CD14-positive monocyte (primary cell): ENCODE data around the gene FAAP100. TPM values are rescaled to one million over a fixed set of nuclear protein-coding genes. Genes with fewer than 3 reads are reported as not detected.
A peak's percentile ranks its signal among the peaks of the same experiment; 100 is the strongest.

Experiments used
- DNase-seq, 3 donors: peaks; one replicate each; pipeline ENCODE4 v3.0.0-alpha.2; 2011 to 2022
- H2AFZ ChIP-seq: 2 replicates; pipeline ENCODE4 v1.6.0; 2012; ENCODE audit warnings: mild to moderate bottlenecking, low read depth, low read length, inconsistent platforms; ENCODE audit not compliant: insufficient read depth, poor library complexity, severe bottlenecking
- H3K27ac ChIP-seq, 2 donors: 1 replicate in 1 of 2; 2 replicates in 1 of 2; pipeline ENCODE4 v1.5.1; 2012 to 2013; ENCODE audit warnings: low read length in 2 of 2, control low read depth in 1 of 2, inconsistent platforms in 1 of 2, low read depth in 1 of 2, mild to moderate bottlenecking in 1 of 2
- H3K27me3 ChIP-seq, 2 donors: one replicate each; pipeline versions ENCODE4 v1.6.0 to v1.6.1; 2011 to 2013; ENCODE audit warnings: low read length in 2 of 2; ENCODE audit not compliant: control insufficient read depth in 2 of 2, insufficient read depth in 2 of 2
- H3K36me3 ChIP-seq, 2 donors: replicated peaks in 1 of 2; 1 replicate in 1 of 2; 2 replicates in 1 of 2; pipeline versions ENCODE4 v1.5.1 to v1.6.1; 2012 to 2013; ENCODE audit warnings: low read length in 2 of 2, control low read depth in 1 of 2, inconsistent platforms in 1 of 2, mild to moderate bottlenecking in 1 of 2; ENCODE audit not compliant: insufficient read depth in 2 of 2, control insufficient read depth in 1 of 2
- H3K4me1 ChIP-seq, 2 donors: 1 replicate in 1 of 2; 2 replicates in 1 of 2; pipeline versions ENCODE4 v1.5.1 to v1.6.1; 2012 to 2013; ENCODE audit warnings: low read length in 2 of 2, control low read depth in 1 of 2, inconsistent platforms in 1 of 2, mild to moderate bottlenecking in 1 of 2, moderate library complexity in 1 of 2; ENCODE audit not compliant: insufficient read depth in 2 of 2, control insufficient read depth in 1 of 2
- H3K4me2 ChIP-seq: replicated peaks from 2 replicates; pipeline ENCODE3; 2012; ENCODE audit warnings: low read length, moderate library complexity, mild to moderate bottlenecking; ENCODE audit not compliant: poor library complexity, severe bottlenecking; ENCODE audit errors: extremely low read depth
- H3K4me3 ChIP-seq, 3 experiments: fragments of 200-600 bp in 1 of 3; sonication (generic) in 1 of 3; replicated peaks in 1 of 3; 1 replicate in 2 of 3; 2 replicates in 1 of 3; pipeline ENCODE4 v1.5.1; 2011 to 2013; ENCODE audit warnings: low read length in 3 of 3, mild to moderate bottlenecking in 3 of 3, control low read depth in 2 of 3, low read depth in 2 of 3, inconsistent platforms in 1 of 3, moderate library complexity in 1 of 3
- H3K79me2 ChIP-seq: 2 replicates; pipeline ENCODE4 v1.6.0; 2012; ENCODE audit warnings: mild to moderate bottlenecking, control low read depth, inconsistent platforms, low read length, moderate library complexity; ENCODE audit not compliant: insufficient read depth
- H3K9ac ChIP-seq: 2 replicates; pipeline ENCODE4 v1.6.0; 2017; ENCODE audit warnings: low read length, mild to moderate bottlenecking; ENCODE audit not compliant: insufficient read depth, poor library complexity, severe bottlenecking
- H3K9me3 ChIP-seq, 2 donors: replicated peaks in 1 of 2; 1 replicate in 1 of 2; 2 replicates in 1 of 2; pipeline versions ENCODE4 v1.5.1 to v1.6.1; 2012 to 2013; ENCODE audit warnings: low read length in 2 of 2, control low read depth in 1 of 2; ENCODE audit not compliant: control insufficient read depth in 1 of 2, insufficient read depth in 1 of 2
- H4K20me1 ChIP-seq: 2 replicates; pipeline ENCODE4 v1.6.0; 2012; ENCODE audit warnings: mild to moderate bottlenecking, low read length, control low read depth, moderate library complexity; ENCODE audit not compliant: insufficient read depth
- H3K27ac Mint-ChIP-seq, 7 donors: one replicate each; pipeline ENCODE4 v1.8.0; 2020; ENCODE audit warnings: mild to moderate bottlenecking in 7 of 7, mixed read lengths in 7 of 7, moderate library complexity in 6 of 7, inconsistent platforms in 2 of 7
- H3K27me3 Mint-ChIP-seq, 3 donors: one replicate each; pipeline ENCODE4 v1.8.0; 2021 to 2022; ENCODE audit warnings: low read depth in 3 of 3, mild to moderate bottlenecking in 3 of 3, mixed read lengths in 3 of 3, moderate library complexity in 3 of 3, inconsistent platforms in 1 of 3
- H3K36me3 Mint-ChIP-seq, 2 donors: one replicate each; pipeline ENCODE4 v1.8.0; 2020; ENCODE audit warnings: mixed read lengths in 2 of 2, inconsistent platforms in 1 of 2, mild to moderate bottlenecking in 1 of 2
- H3K4me1 Mint-ChIP-seq: one replicate; pipeline ENCODE4 v1.8.0; 2020; ENCODE audit warnings: mild to moderate bottlenecking, mixed read lengths
- H3K4me3 Mint-ChIP-seq, 2 donors: one replicate each; pipeline ENCODE4 v1.8.0; 2020; ENCODE audit warnings: mild to moderate bottlenecking in 2 of 2, mixed read lengths in 2 of 2, moderate library complexity in 1 of 2
- H3K9me3 Mint-ChIP-seq, 7 donors: one replicate each; pipeline ENCODE4 v1.8.0; 2020 to 2022; ENCODE audit warnings: mixed read lengths in 7 of 7, mild to moderate bottlenecking in 6 of 7, moderate library complexity in 6 of 7, inconsistent platforms in 2 of 7
- WGBS: methylation state at CpG from one replicate; pipeline ENCODE4 v1.1.5; 2013; ENCODE audit warnings: missing lambda C conversion rate; ENCODE audit not compliant: insufficient coverage; 5-methylcytosine and 5-hydroxymethylcytosine counted together
- intact Hi-C, 2 donors: fragments of 100-400 bp; cut with micrococcal nuclease; formaldehyde crosslinking; loops; one replicate each; pipeline versions ENCODE4 v1.15.0 to v1.15.1; 2023
- polyA plus RNA-seq, 3 donors: library from polyadenylated mRNA; depleted of rRNA in 1 of 3; unstranded in 2 of 3; stranded (reverse) in 1 of 3; fragments of 300-500 nt in 2 of 3; fragments of >200 nt in 1 of 3; fragmentation: Illumina TruSeq in 2 of 3; gene quantifications; 1 replicate in 2 of 3; 2 replicates in 1 of 3; pipeline ENCODE4 v1.2.3, GENCODE V29; 2012 to 2021
- TF ChIP-seq, protein P1 (sequence below): fragments of 200-600 bp; IDR thresholded peaks from one replicate; pipeline ENCODE4 v1.8.0; 2022; ENCODE audit warnings: antibody characterized with exemption, mild to moderate bottlenecking

FAAP100 gene
- polyA plus RNA-seq, 3 donors, result 10.3 to 37.6 (median 13.9) TPM

DNA sequence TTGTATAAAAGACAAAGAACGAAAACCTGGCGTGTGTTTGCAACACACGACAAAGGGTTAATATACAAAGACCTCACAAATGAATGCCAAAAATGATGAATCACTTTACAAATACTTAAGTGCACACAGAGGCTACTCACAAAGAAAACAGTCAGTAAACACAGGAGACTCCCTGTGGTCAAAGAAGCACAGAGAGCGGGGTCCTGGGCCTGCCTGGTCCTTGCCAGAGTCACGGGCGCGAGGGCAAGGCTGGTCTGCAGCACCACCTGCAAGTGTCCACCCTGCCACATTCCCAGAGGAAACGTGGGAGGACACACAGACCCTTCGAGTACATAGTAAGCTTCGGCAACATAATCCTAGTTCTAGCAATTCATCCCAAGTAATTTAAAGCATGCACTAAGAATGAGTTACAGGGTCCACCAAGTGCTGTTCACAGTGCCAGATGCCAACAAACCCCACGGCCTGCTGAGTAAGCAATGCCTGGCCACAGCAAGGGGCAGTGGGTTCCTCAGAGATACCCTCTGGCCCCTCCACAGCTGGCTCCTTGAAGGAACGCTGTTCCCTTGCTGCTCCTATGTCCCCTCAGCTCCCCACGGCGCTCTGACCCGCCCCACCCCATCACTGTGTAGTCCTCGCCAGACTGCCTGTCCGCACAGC is 24.6 kb upstream of the FAAP100 start:
- H3K9me3 ChIP-seq, result no peaks in the 10 kb centered on the region
- no peak for DNase-seq
- peak overlapping the region; percentile 72 to 96 (median 87) for H3K27ac Mint-ChIP-seq
- H3K4me3 Mint-ChIP-seq, result no peak overlapping the region
- no peaks in the 10 kb centered on the region for H3K27me3 ChIP-seq
- H3K27ac ChIP-seq, result peak overlapping the region; percentile 71 to 81
- WGBS, result 97% methylated on average over 15 of the region's 17 CpGs
- H3K4me1 ChIP-seq, result peaks cover 17 to 18% of the 10 kb centered on the region in 2 donors
- H2AFZ ChIP-seq, result peak overlapping the region; percentile 51
- H3K36me3 ChIP-seq, result peaks cover 52 to 82% of the 10 kb centered on the region in 2 donors
- no peak overlapping the region for H3K9ac ChIP-seq
- peaks cover 60 to 87% of the 10 kb centered on the region in 2 donors for H3K36me3 Mint-ChIP-seq
- peak overlapping the region; percentile 36 for H3K4me2 ChIP-seq
- peaks cover 6% of the 10 kb centered on the region for H4K20me1 ChIP-seq
- H3K4me1 Mint-ChIP-seq, result peaks cover 21% of the 10 kb centered on the region
- no peak overlapping the region for H3K4me3 ChIP-seq
- intact Hi-C loops, result no loop called here
- H3K9me3 Mint-ChIP-seq, result peaks cover 0 to 2% (median 0%) of the 10 kb centered on the region in 7 donors
- TF ChIP-seq, protein P1, sequence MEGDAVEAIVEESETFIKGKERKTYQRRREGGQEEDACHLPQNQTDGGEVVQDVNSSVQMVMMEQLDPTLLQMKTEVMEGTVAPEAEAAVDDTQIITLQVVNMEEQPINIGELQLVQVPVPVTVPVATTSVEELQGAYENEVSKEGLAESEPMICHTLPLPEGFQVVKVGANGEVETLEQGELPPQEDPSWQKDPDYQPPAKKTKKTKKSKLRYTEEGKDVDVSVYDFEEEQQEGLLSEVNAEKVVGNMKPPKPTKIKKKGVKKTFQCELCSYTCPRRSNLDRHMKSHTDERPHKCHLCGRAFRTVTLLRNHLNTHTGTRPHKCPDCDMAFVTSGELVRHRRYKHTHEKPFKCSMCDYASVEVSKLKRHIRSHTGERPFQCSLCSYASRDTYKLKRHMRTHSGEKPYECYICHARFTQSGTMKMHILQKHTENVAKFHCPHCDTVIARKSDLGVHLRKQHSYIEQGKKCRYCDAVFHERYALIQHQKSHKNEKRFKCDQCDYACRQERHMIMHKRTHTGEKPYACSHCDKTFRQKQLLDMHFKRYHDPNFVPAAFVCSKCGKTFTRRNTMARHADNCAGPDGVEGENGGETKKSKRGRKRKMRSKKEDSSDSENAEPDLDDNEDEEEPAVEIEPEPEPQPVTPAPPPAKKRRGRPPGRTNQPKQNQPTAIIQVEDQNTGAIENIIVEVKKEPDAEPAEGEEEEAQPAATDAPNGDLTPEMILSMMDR, result no peak
- peaks cover 0 to 2% (median 0%) of the 10 kb centered on the region in 3 donors for H3K27me3 Mint-ChIP-seq
- peaks cover 57% of the 10 kb centered on the region for H3K79me2 ChIP-seq

DNA sequence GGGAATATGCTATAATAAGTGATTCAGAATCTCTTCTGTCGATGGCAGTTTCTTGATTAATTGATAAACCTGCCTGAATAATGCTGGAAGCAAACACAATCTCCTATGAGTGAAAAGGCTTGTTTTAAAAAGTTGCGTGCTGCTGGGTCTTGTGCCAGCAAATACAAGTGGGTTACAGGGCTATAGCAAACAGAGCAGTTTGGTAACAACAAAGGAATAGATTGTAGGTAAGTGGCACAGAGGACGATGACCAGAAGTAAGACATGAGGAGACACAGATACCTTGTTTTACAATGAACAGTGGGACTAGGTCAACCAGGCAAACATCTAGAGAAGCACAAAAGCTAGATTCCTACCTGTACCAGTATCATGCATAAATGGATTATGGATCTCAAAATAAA is 23.7 kb upstream of the FAAP100 start:
- no peak for DNase-seq
- no peak overlapping the region for H2AFZ ChIP-seq
- peak overlapping the region in 1 of 7 donors; percentile 12 for H3K27ac Mint-ChIP-seq
- whole genome bisulfite sequencing, result 100% methylated on average over 1 of the region's 3 CpGs
- peak overlapping the region in 1 of 2 donors; percentile 31 for H3K27ac ChIP-seq
- no peaks in the 10 kb centered on the region for H3K9me3 ChIP-seq
- H3K79me2 ChIP-seq, result peaks cover 54% of the 10 kb centered on the region
- no peak overlapping the region for H3K4me3 Mint-ChIP-seq
- H3K4me1 ChIP-seq, result peaks cover 17 to 18% of the 10 kb centered on the region in 2 donors
- H3K27me3 ChIP-seq, result no peaks in the 10 kb centered on the region
- H3K9ac ChIP-seq, result no peak overlapping the region
- peaks cover 57 to 83% of the 10 kb centered on the region in 2 donors for H3K36me3 ChIP-seq
- H3K27me3 Mint-ChIP-seq, result peaks cover 0 to 2% (median 0%) of the 10 kb centered on the region in 3 donors
- no peak overlapping the region for H3K4me3 ChIP-seq
- peaks cover 0 to 2% (median 0%) of the 10 kb centered on the region in 7 donors for H3K9me3 Mint-ChIP-seq
- no peak overlapping the region for H3K4me2 ChIP-seq
- H3K36me3 Mint-ChIP-seq, result peaks cover 64 to 87% of the 10 kb centered on the region in 2 donors
- TF ChIP-seq, protein P1, result no peak
- H4K20me1 ChIP-seq, result peaks cover 6% of the 10 kb centered on the region
- intact Hi-C loops, result no loop called here
- H3K4me1 Mint-ChIP-seq, result peaks cover 21% of the 10 kb centered on the region
